Measurements from ENCODE around the gene LSM10.

LSM10 gene

DNA sequence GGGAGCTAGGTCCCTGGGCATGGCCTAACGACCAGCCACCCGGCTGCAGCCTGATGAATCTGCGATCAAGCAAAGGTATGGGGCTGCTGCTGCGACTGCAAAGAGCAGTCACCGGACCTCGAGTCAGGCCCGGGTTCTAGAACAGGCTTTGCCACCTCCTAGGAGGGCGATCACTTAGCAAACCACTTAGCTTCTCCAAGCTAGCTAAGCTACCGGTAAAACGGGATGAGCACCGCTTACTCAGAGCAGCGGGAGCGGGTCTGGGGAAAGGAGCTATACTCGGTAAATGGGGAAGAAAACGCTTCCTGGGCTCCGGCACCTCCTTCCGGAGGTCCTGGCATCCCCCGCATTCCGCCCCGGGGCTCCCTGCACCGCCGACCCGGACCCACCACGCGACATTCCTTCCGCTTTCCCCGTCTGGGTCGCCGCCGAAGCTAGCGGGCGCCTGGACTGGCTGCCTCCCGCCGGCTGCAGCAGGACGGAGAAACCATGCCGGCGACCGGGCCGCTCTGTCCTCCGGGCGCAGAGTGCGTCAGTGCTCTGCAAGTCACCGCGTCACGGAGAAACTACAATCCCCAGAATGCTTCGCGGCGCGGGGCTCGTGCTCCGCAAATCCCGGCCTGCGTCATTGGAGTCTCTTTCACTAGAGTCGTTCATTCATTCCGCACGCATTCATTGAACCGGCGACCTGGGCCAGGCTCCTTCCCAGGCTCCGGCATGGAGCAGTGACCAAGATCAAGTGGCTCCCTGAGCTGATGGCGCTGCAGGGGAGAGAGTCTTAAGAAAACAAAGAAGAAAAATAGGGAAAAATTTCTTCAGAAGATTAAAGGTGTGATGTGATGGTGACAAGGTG lies at the start of gene LSM10:
Gene LSM10, minus strand, starts transcription at position 531 of the 853 bp plus-strand sequence. CDS start 3,779 bp downstream, outside the sequence.
- DNase-seq = peak; percentile 86

GRCh38 chr1:36447450-36447849 lies 49.7 kb upstream of the LSM10 start:
- DNase-seq = no peak

DNA sequence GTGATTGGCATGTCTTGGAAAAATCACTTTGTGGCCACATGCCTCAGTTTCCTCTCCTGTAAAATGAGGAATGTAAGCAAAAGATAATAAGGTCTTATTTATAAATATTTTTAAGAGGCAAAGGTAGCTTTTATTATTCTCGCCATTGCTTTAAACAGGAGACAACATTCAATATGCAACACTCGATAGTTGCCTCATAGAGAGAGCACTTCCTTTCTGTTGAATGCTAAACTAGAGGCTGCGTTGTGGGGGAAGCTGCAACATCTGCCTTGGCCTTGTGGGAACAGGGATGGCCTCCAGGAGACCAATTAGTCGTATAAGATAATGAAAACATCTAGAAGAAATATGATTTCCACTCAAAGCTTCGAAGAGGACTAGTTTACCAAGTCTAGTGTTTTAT lies 49.0 kb upstream of the LSM10 start:
- no peak for DNase-seq

GRCh38 chr1:36446271-36446670 lies 48.6 kb upstream of the LSM10 start:
- no peak for DNase-seq

GRCh38 chr1:36443297-36443696 lies 45.6 kb upstream of the LSM10 start:
- DNase-seq = no peak

GRCh38 chr1:36442337-36442736 lies 44.6 kb upstream of the LSM10 start:
- no peak for DNase-seq

GRCh38 chr1:36440646-36441045 lies 42.9 kb upstream of the LSM10 start:
- DNase-seq = no peak

- no peak for DNase-seq
Measured at GRCh38 chr1:36440044-36440443, 42.3 kb upstream of the LSM10 start.

GRCh38 chr1:36438715-36439114 lies 41.0 kb upstream of the LSM10 start:
- DNase-seq = no peak

DNA sequence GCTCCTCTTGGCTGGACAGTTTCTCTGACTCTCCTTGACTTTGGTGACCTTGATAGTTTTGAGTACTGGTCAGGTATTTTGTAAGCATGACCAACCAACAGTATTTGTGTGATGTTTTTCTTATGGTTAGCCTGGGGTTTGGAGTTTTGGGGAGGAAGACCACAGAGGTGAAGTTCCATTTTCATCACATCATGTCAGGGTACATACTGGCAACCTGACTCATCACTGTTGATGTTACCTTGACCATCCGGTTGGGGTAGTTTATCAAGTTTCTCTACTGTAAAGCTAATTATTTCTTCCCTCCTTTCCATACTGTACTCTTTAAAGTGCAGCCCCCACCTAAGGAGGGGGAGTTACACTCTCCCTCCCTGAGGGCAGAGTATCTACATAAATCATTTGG lies 39.1 kb upstream of the LSM10 start:
- DNase-seq = no peak

DNA sequence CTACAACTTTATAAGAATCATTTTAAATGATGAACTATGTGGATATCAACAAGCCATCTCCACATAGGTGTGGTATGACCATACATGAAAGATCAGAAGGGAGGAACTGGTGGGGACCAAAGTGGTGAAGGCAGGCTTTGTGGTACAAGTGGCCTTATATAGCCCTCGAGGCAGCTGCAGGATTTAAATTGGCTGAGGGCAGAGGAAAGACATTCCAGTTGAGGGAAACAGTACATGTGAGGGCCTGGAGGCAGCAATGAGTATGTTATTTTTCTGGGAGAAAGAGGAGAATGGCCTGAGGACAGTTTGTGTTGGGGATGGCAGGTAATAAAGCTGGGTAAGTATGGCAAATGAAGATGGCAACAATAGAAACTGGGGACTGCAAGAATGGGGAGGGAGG lies 35.4 kb upstream of the LSM10 start:
- no peak for DNase-seq

DNA sequence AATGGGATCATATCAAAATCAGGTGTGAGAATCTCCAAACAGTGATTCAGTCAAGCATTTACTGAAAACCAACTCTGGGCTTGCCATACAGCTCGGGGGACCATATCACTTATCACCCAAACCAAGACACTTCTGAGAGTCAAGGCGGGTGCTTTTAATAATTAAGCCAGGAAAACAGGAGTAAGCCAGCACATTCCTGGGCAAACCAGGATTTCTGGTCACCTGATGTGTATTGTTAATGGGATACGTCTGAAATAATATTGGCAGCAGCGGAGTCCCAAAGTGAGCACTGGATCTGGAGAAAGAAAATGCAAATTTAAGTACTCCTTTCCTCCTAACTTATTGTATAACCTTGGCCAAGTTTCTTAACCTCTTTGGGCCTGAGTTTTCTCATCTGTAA lies 34.9 kb upstream of the LSM10 start:
- no peak for DNase-seq

DNA sequence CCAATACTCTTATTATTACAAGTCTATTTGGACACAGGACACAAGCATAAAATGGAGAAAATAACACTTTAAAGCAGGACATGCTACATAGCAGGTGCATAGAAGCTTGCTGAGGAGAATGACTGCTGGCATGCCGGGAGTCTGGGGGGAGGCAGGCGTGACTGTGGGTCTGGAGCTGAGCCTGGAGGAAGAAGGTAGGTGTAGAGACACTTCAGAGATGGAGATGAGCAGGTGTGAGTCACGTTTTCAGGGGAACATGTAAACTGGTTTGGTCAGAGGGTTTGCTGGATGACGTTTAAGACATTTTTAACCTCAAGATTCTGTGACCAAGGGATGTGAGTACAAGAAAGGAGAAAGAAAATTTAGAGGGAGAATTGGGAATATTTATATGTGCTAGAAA lies 28.1 kb upstream of the LSM10 start:
- no peak for DNase-seq

DNA sequence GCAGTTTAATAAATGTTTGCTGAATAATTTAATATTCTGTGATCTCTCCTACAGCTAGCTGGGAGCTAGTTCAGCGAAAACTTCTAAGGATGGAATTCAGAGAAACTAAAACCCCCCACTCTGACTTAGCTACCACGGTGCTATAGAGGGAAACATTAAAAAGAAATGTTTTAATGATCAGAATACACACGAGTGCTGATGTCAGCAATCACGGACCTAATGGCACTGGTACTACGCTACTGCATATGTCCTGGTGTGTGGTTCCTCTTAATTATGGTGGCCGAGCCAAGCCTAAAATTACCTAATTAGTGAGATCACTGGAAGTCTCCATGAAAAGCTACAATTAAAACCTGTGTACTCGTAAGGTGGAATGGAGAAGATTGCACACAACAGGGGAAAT lies 23.9 kb upstream of the LSM10 start:
- no peak for DNase-seq

DNA sequence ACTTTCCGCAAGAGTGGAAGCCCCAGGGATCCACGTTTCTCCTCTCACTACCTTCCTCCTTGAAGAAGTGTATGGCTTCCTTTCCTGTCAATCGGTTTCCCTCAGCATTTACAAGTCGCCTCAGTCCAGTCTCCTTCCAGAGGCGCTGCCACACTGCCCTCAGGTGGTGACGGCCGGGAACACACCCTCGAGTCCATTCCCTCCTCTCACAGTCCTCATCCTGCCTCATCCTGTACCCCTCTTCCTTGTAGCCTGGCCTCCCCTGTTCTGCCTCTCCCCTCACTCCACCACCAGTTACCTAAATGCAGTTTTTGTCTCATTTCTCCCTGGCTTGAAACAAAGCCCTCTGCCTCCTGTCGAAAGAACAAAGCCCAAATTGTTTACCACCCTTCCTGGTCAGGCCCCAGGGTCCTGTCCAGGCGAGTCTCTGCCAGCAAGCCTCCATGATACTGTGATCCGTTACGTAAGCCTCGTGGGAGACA lies 23.2 kb upstream of the LSM10 start:
- peak; percentile 81 for DNase-seq

DNA sequence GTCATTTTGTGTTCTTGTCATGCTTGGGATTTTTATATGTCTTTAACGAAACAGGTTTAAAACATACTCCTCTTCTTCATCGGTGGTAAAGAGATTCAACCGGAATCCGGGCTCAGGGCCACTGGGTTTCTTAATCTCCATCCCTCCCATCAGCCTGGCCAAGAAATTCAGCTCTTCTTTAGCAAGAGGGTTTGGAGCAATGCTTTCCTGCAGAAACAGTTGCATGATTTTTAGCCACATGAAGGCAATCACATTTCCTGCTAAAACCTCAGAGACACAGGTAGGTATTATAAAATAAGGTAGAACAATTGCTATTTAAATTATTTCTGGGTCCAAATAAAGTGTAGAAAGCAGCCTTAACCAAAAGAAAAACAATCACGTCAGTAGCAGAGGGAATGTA lies 22.7 kb upstream of the LSM10 start:
- no peak for DNase-seq

DNA sequence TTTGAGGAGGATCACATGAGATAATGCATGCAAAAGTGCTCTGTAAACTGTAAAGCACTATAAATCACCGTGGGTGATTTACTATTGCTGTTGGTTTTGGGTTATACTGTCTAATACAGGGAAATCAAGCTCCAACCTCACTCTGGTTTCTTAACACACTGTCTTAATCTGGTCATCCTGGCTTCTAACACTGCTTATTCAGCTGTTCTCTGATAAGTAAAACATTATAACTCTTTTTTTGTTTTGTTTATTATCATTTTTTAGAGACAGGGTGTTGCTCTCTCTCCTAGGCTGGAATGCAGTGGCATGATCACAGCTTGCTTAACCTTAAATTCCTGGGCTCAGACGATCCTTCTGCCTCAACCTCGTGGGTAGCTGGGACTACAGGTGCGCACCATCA lies 21.9 kb upstream of the LSM10 start:
- DNase-seq = no peak

DNA sequence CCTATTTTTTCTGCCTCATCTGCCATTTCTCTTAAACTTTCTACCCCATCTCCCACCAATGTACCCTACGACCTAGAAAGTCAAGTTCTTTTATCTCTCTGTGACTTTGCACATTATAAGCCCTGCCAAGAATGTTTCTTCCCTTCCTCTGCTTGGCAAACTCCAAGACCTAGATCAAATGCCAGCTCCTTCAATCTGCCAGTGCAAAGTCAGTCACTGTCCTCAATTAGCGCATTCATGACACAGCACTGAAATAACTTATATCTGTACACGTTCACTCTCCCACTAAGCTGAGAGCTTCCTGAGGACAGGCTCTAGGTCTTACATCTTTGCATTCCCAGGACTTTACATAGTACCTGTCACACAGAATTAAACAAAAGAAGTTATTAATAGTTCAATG lies 21.4 kb upstream of the LSM10 start:
- no peak for DNase-seq

DNA sequence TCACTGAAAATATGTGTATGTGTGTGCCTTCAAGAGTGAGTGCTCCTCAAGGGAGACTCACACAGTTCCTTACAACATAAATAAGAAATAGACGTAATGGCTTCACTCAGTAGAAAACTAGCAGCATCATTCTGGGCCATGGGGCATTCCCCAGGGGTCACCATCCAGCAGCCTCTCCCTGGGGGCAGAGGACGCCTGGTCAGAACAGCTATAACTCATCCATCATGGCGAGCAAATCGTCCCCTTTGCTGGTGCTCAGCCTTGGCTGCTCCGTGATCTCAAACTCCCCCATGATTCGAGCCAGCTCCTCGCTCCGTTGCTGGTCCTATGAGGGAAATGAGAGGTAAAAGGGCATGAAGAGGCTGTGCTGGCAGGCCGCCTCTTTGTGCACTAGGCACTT lies 20.2 kb upstream of the LSM10 start:
- DNase-seq = no peak

GRCh38 chr1:36415661-36416326 lies 18.1 kb upstream of the LSM10 start:
- no peak for DNase-seq

GRCh38 chr1:36414384-36414783 lies 16.7 kb upstream of the LSM10 start:
- DNase-seq = no peak

- peak; percentile 21 for DNase-seq
Measured at GRCh38 chr1:36411674-36412648, 14.3 kb upstream of the LSM10 start.

DNA sequence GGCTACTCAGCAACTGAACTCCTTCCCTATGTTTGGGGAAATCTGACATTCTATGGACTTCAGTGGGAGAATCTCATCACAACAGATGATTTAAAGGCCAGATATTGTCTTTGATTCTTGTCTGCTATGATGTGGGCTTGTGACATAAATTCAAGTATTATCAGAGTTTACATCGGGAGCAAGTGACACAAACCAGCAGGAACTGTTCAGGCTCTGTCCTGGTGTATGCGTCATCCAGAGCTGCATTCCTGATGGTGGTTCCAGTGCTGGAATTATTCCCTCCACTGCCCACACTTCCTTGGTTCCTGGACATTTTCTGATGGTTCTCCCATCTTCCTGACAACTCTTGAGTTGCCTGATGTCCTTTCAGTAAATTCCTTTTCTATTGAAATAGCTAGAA lies 10.8 kb upstream of the LSM10 start:
- DNase-seq = no peak
